ENCODE data around the gene ASAP3. TPM values are rescaled to one million over a fixed set of nuclear protein-coding genes. Genes with fewer than 3 reads are reported as not detected.

ASAP3 gene
- total RNA-seq, 1 donor from 2014 or later: 96.6 TPM

DNA sequence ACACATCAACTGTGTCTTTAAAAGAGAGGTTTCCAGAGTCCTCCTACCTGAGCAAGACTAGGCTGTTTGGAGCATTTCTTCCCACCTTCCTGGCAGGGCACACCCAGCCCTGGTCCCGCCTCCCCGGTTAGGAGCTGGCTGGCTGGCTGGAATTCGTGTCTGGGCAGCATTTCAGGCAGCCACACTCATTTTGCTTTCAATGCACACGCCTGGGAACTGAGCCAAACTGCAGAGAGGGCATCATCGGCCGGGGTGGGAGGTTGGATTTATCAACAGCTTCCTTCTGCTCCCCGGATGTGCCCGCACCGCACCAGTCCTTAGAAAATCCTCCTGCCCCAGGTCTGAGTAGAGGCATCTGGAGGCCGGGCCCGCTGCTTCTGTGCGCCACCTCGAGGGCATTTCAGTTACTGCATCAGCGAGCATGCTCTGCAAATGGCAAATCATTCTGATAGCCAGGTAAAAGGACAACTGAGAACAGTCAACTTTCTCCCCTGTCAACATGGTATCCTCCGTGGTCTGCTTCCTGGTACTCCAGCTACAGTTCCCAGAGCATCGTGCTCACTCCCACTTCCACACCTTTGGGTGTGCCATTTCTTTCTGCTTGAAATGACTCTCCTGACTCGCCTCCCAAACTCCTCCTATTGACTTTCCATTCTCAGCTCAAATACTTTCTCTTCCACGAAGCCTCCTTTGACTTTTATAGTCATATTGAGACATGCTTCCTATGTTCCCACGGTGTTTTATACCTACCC lies 80.1 kb downstream of the ASAP3 start:
- H3K27me3 Mint-ChIP-seq (ENCODE audit: low read depth): no peaks in the 10 kb centered on the region
- H3K4me1 Mint-ChIP-seq: peaks cover 20% of the 10 kb centered on the region
- peak; percentile 80 to 96 for DNase-seq (ENCODE audit: low spot score in 2 of 2, unreplicated experiment in 2 of 2)
- no peaks in the 10 kb centered on the region for H3K36me3 Mint-ChIP-seq
- H3K9me3 Mint-ChIP-seq: no peaks in the 10 kb centered on the region
- peak overlapping the region; percentile 14 for H3K4me3 Mint-ChIP-seq
- H3K27ac Mint-ChIP-seq: peak overlapping the region; percentile 81
- TF ChIP-seq, protein P1, sequence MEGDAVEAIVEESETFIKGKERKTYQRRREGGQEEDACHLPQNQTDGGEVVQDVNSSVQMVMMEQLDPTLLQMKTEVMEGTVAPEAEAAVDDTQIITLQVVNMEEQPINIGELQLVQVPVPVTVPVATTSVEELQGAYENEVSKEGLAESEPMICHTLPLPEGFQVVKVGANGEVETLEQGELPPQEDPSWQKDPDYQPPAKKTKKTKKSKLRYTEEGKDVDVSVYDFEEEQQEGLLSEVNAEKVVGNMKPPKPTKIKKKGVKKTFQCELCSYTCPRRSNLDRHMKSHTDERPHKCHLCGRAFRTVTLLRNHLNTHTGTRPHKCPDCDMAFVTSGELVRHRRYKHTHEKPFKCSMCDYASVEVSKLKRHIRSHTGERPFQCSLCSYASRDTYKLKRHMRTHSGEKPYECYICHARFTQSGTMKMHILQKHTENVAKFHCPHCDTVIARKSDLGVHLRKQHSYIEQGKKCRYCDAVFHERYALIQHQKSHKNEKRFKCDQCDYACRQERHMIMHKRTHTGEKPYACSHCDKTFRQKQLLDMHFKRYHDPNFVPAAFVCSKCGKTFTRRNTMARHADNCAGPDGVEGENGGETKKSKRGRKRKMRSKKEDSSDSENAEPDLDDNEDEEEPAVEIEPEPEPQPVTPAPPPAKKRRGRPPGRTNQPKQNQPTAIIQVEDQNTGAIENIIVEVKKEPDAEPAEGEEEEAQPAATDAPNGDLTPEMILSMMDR (IDR thresholded peaks at IDR 0.05; ENCODE audit: unreplicated experiment): peak; percentile 88

DNA sequence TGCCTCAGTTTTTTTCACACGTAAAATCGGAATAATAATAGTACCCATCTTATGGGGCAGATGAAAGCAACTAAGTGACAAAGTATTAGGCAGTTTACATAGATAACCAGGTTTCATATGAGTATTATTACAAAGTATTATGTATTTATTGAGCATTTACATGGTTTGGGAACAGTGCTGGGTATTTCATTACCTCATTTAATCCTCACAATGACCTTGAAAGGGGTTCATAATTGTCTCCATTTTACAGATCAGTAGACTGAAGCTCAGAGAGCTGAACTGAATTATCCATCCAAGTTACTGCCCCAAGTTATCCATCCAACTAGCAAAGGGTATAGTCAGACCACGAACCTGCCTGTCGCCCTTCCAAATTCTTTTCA lies 80.6 kb downstream of the ASAP3 start:
- H3K4me1 Mint-ChIP-seq: peaks cover 20% of the 10 kb centered on the region
- no peaks in the 10 kb centered on the region for H3K9me3 Mint-ChIP-seq
- H3K4me3 Mint-ChIP-seq: peak overlapping the region; percentile 14

DNA sequence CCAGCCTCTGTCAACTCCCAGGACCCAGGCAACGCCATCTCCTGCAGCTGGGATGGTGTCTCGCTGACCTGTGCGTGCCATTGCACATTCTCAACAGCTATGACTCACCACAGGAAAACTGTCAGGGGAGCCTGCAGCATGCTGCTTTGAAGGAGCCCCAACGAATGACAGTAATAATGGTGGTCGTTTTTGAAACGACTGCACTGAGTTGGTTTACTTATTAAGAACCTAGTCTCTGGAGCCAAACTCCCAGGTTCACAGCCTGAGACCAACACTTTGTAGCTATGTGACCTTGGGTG lies 81.0 kb downstream of the ASAP3 start:
- Mint-ChIP-seq H3K4me3 (no peak overlapping the region), H3K27ac (peak overlapping the region; percentile 68), H3K27me3 (ENCODE audit: low read depth) (peaks cover under 1% of the 10 kb centered on the region), H3K9me3 (no peaks in the 10 kb centered on the region), H3K4me1 (peaks cover 20% of the 10 kb centered on the region), H3K36me3 (no peaks in the 10 kb centered on the region)
- no peak for DNase-seq (ENCODE audit: low spot score in 2 of 2, unreplicated experiment in 2 of 2)
- TF ChIP-seq, protein P1 (IDR thresholded peaks at IDR 0.05; ENCODE audit: unreplicated experiment): no peak

More for the DNA sequence above, 80.6 kb downstream of the ASAP3 start:
- no peak for DNase-seq (ENCODE audit: low spot score in 2 of 2, unreplicated experiment in 2 of 2)
- Mint-ChIP-seq H3K27me3 (ENCODE audit: low read depth) (no peaks in the 10 kb centered on the region), H3K36me3 (no peaks in the 10 kb centered on the region), H3K27ac (peak overlapping the region; percentile 81)
- TF ChIP-seq, protein P1 (IDR thresholded peaks at IDR 0.05; ENCODE audit: unreplicated experiment): no peak

DNA sequence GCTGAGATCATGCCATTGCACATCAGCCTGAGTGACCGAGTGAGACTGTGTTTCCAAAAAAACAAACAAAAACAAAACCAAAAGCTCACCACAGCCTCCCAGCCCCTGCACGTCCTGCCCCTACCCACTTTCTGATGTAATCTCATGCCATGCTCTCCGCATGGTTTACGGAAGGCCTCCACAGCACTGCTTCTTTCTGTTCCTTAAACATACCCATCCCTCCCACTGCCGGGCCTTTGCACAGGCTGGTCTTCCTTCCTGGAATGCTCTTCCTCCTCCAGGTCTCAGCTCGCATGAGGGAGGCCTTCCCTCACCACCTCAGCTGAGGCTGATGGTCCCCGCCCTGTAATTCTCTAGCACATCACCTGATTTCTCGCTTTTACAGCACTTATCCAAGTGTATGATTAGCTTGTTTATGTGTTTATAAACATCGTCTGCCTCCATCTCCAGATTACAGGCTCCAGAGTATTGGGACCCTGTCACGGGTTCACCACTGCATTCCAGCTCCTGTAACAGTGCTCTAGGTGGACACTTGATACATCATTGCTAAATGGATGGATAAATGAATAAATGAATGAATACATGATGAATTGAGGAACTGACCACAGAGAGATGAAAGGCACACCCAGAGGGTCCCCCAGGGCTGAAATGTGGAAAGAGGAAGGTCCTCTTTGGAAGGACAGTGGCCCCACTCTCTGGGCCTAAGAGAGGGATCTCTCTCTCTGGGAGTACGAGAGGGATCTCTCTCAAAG lies 81.5 kb downstream of the ASAP3 start:
- peak overlapping the region; percentile 68 for H3K27ac Mint-ChIP-seq
- no peaks in the 10 kb centered on the region for H3K9me3 Mint-ChIP-seq
- no peaks in the 10 kb centered on the region for H3K36me3 Mint-ChIP-seq
- DNase-seq (ENCODE audit: low spot score in 2 of 2, unreplicated experiment in 2 of 2): no peak
- peaks cover 4% of the 10 kb centered on the region for H3K27me3 Mint-ChIP-seq (ENCODE audit: low read depth)
- peaks cover 20% of the 10 kb centered on the region for H3K4me1 Mint-ChIP-seq
- no peak overlapping the region for H3K4me3 Mint-ChIP-seq
- TF ChIP-seq, protein P1 (IDR thresholded peaks at IDR 0.05; ENCODE audit: unreplicated experiment): no peak

DNA sequence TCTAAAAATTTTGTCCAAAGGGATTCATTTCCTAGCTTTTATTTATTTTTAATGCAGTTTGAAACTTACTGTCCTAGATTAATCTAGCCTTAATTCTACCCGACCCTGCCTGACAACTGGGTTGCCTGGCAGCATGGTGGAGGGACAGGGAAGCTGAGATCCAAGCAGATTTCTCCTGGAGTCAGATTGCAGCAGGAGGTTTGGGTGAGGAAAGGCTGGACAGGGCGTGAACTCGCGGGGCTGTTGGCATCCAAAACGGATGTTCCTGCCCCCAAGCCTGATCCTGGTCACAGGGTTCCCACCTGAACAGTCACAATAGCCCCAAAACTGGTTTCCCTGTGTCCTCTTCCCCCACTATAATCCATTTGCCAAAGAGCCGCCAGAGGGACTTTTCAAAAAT lies 82.7 kb downstream of the ASAP3 start:
- Mint-ChIP-seq H3K9me3 (no peaks in the 10 kb centered on the region), H3K4me3 (no peak overlapping the region), H3K27ac (no peak overlapping the region), H3K36me3 (no peaks in the 10 kb centered on the region), H3K27me3 (ENCODE audit: low read depth) (peaks cover 4% of the 10 kb centered on the region), H3K4me1 (peaks cover 20% of the 10 kb centered on the region)
- TF ChIP-seq, protein P1 (IDR thresholded peaks at IDR 0.05; ENCODE audit: unreplicated experiment): no peak
- no peak for DNase-seq (ENCODE audit: low spot score in 2 of 2, unreplicated experiment in 2 of 2)
